ENCODE data around the gene EPOP. TPM values are rescaled to one million over a fixed set of nuclear protein-coding genes. Genes with fewer than 3 reads are reported as not detected.

EPOP gene
- total and polyA plus RNA-seq, 2 of the 13 experiments (the other 11 are each of a cell fraction or from before 2014, with no cell fraction given): 14.7 to 37.8 TPM

DNA sequence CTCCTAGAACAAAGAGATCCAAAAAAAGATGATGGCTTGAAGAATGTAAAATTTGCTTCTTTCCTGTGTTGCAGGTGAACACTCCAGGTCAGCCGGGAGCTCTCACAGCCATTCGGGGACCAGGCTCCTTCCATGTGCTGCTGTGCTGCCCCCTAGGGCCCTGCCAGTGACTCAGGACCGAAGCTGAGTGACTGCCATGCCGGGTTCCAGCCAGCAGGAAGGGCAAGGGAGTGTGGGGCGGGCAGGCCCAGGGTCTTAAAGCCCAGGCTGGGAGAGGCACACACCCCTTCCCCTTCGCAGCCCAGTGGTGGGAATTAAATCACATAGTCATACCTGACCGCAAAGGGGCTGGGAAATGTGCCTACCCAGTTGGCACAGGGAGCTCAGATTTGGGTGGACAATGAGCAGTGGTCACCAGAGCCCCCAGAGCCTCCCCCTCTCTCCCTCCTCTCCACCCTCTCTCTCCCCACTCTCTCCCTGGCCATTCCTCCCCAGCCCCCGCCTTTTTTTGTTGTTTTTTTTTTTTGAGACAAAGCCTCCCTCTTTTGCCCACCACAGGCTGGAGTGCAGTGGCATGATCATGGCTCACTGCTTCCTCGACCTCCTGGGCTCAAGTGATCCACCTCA is 11.5 kb downstream of the EPOP start (continued):
- TF ChIP-seq MTA3 (CRISPR knock-in tag; IDR thresholded peaks at IDR 0.05) (no peak), NBN (conservative IDR thresholded peaks at IDR 0.05) (no peak), POLR2A (IDR thresholded peaks at IDR 0.05; ENCODE audit: insufficient read depth in 1 of 2, low read depth in 2 of 2, low read length in 2 of 2) (no peak), ZNF562 (CRISPR knock-in tag; IDR thresholded peaks at IDR 0.05; ENCODE audit: borderline replicate concordance) (no peak), GABPB1 (CRISPR knock-in tag; IDR thresholded peaks at IDR 0.05) (peak; percentile 71), PITX1 (CRISPR knock-in tag; IDR thresholded peaks at IDR 0.05) (no peak; the same call in 1 of the 2 replicates), TEAD2 (CRISPR knock-in tag; IDR thresholded peaks at IDR 0.05) (no peak), ZSCAN22 (CRISPR knock-in tag; IDR thresholded peaks at IDR 0.05) (no peak), NFYC (CRISPR knock-in tag; IDR thresholded peaks at IDR 0.05) (no peak), KAT2B (IDR thresholded peaks at IDR 0.05; ENCODE audit: borderline replicate concordance, low read depth, low read length) (no peak), SPEN (CRISPR knock-in tag; IDR thresholded peaks at IDR 0.05; ENCODE audit: low read depth) (peak; percentile 71; the same call in 1 of the 2 replicates), FUBP1 (CRISPR knock-in tag; IDR thresholded peaks at IDR 0.05; ENCODE audit: borderline replicate concordance) (0 out of 2 replicates have a peak, but pooled peaks have one; percentile 53), YY1 (IDR thresholded peaks at IDR 0.05; ENCODE audit: insufficient read depth, insufficient replicate concordance, low read depth, low read length) (peak; percentile 85), ZFP36L1 (CRISPR knock-in tag; IDR thresholded peaks at IDR 0.05) (no peak)
- TF ChIP-seq, protein P1, sequence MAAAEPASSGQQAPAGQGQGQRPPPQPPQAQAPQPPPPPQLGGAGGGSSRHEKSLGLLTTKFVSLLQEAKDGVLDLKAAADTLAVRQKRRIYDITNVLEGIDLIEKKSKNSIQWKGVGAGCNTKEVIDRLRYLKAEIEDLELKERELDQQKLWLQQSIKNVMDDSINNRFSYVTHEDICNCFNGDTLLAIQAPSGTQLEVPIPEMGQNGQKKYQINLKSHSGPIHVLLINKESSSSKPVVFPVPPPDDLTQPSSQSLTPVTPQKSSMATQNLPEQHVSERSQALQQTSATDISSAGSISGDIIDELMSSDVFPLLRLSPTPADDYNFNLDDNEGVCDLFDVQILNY (CRISPR knock-in tag; conservative IDR thresholded peaks at IDR 0.05): no peak
- TF ChIP-seq, protein P2, sequence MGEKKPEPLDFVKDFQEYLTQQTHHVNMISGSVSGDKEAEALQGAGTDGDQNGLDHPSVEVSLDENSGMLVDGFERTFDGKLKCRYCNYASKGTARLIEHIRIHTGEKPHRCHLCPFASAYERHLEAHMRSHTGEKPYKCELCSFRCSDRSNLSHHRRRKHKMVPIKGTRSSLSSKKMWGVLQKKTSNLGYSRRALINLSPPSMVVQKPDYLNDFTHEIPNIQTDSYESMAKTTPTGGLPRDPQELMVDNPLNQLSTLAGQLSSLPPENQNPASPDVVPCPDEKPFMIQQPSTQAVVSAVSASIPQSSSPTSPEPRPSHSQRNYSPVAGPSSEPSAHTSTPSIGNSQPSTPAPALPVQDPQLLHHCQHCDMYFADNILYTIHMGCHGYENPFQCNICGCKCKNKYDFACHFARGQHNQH (CRISPR knock-in tag; IDR thresholded peaks at IDR 0.05): peak; percentile 89; the same call in 1 of the 2 replicates
- TF ChIP-seq, protein P3, sequence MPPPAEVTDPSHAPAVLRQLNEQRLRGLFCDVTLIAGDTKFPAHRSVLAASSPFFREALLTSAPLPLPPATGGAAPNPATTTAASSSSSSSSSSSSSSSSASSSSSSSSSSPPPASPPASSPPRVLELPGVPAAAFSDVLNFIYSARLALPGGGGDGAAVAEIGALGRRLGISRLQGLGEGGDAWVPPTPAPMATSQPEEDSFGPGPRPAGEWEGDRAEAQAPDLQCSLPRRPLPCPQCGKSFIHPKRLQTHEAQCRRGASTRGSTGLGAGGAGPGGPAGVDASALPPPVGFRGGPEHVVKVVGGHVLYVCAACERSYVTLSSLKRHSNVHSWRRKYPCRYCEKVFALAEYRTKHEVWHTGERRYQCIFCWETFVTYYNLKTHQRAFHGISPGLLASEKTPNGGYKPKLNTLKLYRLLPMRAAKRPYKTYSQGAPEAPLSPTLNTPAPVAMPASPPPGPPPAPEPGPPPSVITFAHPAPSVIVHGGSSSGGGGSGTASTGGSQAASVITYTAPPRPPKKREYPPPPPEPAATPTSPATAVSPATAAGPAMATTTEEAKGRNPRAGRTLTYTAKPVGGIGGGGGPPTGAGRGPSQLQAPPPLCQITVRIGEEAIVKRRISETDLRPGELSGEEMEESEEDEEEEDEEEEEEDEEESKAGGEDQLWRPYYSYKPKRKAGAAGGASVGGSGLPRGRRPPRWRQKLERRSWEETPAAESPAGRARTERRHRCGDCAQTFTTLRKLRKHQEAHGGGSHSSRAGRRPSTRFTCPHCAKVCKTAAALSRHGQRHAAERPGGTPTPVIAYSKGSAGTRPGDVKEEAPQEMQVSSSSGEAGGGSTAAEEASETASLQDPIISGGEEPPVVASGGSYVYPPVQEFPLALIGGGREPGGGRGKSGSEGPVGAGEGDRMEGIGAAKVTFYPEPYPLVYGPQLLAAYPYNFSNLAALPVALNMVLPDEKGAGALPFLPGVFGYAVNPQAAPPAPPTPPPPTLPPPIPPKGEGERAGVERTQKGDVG (CRISPR knock-in tag; IDR thresholded peaks at IDR 0.05; ENCODE audit: borderline replicate concordance): peak; percentile 78; the same call in 1 of the 2 replicates
- TF ChIP-seq, protein P4, sequence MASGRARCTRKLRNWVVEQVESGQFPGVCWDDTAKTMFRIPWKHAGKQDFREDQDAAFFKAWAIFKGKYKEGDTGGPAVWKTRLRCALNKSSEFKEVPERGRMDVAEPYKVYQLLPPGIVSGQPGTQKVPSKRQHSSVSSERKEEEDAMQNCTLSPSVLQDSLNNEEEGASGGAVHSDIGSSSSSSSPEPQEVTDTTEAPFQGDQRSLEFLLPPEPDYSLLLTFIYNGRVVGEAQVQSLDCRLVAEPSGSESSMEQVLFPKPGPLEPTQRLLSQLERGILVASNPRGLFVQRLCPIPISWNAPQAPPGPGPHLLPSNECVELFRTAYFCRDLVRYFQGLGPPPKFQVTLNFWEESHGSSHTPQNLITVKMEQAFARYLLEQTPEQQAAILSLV (CRISPR knock-in tag; IDR thresholded peaks at IDR 0.05; ENCODE audit: borderline replicate concordance): 0 out of 2 replicates have a peak, but pooled peaks have one; percentile 41
